GM10847 (cell line): ENCODE results near the gene SPATS2L.

Experiments
- POLR2A ChIP-seq: IDR thresholded peaks from 2 replicates; pipeline ENCODE4 v1.6.1; 2011; ENCODE audit not compliant: insufficient read length; ENCODE audit errors: extremely low read depth

The SPATS2L gene

DNA sequence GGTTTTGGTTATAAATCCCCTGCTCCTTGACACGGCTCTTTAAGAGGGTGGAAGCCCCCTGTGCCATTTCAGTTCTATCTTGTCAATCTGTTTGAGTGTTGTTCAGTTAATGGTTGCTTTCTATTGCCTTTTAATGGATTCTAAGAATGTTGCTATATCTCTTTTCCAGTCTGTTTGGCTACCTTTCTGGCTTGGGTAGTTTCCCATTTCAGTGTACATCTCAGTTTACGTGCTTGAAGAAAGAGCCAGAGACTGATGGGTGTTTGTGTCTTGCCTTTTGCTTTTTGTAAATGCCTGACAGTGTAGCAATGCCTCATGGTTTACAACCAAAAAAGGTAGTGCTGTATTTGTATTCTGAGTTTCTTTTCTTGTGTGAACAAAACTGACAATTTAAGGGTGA lies 45.3 kb downstream of the SPATS2L start:
- TF ChIP-seq POLR2A, result no peak

DNA sequence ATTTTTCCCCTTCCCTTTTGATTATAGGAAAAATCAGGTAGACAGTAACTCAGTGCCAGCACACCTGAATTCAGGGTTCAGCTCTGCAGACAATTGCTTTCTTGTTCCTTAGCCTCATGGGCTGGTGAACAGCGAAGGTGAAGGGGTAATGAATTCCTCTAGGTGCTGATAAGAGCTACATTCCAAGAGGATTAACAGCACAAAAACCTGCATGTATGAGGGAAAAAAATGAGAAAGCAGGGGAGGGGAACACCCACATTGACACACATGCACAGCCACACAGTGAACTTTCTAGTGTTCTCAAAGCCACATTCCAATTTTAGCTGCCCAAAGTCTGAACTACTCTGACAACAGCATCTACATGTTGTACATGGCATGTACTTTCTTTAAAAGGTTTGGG lies 46.1 kb downstream of the SPATS2L start:
- TF ChIP-seq POLR2A, result no peak

DNA sequence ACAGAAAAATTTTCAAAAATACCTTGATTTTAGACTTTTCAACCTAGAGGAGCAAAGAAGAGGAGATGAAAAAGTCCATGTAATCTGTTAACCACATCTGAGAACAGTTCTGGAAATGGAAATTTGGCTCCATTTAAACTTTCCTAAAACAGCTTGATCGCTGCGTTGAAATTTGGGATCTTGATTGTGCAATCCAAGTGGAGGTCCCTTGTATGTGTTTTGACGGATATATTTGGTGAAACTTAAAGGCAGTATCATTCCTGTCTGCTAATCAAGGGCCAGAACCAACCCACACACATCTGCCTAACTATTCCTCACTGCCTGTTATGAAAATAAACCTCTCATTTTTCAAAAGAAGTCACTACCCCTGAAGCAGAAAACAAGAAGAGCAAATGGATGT lies 46.6 kb downstream of the SPATS2L start:
- no peak for TF ChIP-seq POLR2A

DNA sequence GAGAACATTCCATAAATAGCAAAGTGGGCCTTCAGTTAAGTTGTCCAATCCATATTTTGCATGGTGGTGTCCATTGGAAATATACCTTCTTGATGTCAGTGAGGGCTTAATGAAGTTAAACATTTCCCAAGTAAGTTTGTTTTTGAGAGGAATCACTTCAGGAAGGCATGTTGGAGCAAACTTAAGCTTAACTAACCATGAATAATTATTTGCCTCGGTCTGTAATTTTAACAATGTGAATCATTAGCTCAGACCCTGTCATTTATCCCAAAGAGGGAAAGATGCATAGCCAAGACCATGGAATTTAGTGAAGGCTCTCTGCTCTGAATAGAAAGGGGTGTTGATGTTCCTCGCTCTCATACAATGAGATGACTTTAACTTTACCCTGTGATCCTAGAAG lies 47.4 kb downstream of the SPATS2L start:
- TF ChIP-seq POLR2A, result no peak

DNA sequence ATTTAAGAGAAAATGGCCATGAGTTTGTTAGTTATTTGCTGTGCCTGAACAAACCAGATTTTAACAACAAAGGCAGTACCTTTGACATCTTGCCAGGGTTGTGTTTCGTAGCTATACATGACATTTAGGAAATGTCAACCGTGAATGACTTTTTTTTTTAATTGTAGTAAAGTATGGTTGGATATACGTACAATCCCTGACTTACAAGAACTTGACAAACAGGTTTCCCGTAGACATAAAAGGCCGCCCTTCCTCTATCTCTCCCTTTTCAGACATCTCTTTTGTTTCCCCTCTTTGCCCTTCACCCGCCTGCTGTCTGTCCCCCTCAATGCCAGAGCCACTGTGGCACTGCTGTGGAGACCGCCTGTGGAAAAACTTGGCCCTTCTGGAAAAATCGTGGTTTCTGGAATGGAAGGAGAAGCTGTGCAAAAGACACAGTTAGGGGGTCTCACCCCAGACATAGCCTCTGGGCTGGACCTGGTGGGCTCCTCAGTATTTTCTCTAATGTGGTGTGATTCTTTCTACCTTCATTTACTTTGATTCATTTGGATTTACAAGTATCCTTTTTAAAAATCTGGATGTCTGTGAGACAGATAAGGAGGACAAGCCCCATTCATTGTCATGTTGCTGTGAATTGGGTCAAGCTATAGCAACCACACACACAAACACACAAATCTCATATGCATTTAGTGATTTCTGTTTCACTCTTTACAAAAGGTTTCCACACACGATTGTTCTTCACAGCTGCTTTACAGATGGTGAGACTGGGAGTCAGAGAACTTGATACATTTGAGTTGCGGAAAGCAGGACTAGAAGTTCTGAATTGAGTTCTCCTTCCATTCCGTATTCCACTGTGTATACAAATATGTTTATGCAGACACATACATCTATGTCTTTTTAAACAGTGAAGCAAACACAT lies 48.6 kb downstream of the SPATS2L start:
- TF ChIP-seq POLR2A, result no peak

DNA sequence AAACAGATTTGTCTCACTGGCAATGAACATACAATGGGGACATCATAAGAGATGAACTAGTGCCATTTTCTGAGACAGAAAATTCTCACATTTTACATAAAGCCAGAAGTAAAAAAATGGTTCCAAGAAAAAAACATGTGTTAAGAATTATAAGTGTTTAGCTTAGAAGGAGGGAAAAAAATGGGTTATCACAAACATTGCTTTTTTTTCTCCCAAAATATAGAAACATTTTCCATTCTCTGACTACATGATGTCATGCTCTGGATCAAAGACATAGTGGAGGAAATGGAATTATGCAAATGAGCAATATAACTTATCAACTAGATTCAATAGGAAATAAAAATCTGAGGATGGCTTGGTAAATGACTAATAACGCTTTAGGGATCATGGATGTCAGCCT lies 49.8 kb downstream of the SPATS2L start:
- no peak for TF ChIP-seq POLR2A

DNA sequence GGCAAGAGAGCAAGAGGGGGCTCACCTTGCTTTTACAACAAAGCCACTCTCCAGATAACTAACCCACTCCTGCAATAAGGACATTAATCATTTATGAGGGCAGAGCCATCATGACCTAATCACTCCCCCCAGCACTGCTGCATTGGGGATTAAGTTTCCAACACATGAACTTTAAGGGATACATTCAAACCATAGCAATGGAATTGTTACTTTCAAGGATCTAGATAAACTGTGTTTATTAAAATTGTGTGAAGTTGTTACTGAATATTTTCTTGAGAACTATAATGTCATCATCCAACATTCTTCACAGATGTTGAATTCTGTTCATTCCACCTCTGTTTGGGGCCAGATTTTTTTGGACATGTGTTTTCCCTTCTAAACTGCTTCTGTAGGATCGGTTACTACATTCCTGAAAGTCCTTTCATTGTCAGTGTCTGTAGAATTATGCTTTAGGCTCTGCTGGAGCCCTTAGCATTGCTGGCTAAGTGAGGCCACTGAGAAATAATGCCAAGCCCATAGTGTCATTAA lies 50.4 kb downstream of the SPATS2L start:
- no peak for TF ChIP-seq POLR2A

DNA sequence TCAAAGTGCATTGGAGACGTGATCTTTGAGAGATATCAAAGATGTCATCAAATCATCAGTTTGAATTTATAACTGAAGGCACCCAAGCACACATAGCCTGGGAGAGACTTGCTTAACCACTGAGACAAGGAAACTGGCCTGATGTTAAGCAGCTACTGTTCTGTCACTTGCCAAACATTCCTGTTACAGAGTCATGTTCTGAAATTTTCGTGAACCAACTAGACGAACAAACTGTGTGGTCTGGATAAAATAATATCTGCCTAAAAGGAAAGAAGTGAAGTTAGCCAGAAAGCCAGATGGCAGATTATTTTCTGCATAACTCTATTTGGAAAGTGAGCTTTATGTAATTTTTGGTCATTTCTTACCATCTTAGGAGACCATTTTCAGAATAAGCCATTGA lies 51.4 kb downstream of the SPATS2L start:
- no peak for TF ChIP-seq POLR2A

DNA sequence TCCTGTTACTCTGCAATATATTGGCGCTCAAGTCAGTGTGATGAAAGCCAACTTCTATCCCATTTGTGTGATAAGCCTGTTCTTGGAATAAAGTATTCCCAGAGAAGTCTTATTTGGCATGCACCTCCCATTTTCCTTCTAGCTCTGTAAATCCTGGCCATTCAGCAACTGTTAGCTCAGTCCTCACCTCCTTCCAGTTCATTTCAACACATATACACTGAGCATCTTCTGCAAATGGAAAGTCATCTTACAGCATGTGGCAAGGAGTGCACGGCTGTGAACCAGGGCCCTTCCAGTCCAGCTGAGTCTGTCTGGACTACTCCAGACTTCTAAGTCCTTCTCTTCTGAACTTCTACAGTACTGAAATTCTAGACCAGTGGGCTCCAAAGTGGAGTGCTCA lies 53.1 kb downstream of the SPATS2L start:
- no peak for TF ChIP-seq POLR2A

DNA sequence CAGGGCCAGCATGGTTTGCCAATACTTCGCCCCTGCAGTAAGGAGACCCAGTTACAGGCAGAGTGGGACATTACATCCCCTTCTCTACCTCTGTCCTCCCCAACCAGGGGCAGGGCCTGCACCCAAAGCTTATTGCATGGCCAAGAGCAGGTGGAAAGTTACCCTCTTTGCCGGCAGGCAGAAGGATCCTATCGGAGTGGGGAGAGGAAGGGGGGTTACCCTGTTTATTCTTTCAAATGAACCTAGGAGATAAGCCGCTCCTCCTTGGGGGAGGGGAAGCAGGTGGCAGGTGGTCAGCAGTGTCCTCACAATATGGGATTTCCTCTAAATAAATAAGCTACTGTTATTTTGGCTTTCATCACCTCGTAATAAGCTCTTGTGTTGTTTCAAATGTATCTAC lies 53.9 kb downstream of the SPATS2L start:
- TF ChIP-seq POLR2A, result no peak

DNA sequence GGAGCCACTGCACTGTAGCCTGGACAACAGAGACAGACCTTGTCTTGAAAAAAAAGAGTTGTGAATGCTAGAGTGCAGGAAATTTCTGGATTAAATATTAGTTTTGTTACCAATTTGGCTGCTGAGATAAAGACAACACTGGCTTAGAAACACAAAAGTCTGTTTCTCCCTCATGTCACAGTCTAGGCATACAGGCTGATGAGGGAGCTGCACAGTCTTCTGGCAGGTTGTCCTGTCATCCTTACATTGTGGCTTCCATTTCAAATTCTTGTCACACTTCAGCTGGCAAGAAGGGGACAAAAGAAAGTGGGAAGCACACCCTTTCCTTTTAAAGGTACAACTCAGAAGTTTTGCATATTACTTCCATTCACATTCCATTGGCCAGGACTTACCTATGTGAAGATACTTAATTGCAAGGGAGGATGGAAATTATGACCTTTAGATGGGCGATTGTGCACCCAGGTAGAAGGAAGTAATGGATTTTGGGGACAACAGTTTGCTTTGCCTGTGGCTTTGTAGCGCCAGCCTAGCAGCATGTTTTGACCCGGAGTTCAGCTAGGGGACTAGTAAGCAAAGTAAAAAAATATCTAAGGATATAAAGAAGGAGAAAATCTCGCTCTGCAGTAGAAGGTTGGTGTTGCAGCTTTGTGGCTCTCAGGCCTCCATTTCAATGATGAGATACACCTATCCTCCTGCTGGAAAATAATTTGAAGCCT lies 55.9 kb downstream of the SPATS2L start:
- no peak for TF ChIP-seq POLR2A

DNA sequence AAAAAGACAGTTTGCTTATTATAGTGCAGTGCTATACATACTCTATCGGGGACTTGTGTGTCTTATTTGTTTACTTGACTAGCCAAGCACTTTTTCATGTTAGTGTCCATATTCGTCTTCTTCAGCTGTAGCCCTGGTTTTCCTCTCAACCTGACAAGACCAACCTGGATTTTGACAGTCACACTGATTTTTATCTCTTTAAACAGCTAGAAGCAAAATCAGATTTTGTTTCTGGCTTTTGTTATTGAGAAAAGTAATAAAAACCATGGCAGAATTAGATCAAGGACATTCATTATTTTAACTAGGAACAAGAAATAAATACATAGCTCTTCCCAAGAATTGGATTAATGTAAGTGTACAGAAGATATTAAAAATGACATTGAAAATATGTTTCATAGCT lies 56.8 kb downstream of the SPATS2L start:
- no peak for TF ChIP-seq POLR2A

DNA sequence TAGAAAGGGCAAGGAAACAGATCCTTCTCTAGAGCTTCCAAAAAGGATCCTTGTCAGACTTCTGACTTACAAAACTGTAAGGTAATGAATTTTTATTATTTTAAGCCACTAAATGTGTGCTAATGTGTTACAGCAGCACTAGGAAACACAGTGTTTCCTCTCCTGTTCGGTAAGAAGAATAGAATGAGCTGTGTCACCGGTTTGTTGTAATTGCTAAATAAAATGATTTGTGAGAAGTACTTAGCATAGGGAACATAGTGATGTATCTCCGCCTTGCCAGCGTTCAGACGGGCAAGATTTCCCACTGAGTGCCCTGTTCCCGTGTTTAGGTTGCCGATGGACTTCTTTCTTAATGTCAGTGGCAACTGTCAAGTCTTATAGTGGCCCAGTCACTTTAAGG lies 57.6 kb downstream of the SPATS2L start:
- no peak for TF ChIP-seq POLR2A

DNA sequence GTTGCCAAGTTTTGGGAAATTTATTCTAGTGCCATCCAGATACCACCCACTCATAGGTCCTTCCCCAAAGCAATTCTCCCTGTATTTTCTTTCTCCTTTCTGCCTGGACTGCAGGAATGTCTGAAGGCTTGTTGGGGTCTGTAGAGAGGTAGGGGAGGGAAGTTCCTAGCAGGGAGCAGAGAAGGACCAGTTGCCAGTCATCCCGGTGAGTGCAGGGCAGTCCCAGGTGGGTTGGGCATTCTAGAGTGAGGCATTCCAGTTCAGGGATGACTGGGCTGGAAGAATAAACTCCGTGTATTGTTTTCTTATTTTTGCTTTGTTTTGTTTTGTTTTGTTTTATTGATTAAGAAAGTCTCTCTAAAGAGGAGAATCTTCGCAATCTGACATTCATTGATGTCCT lies 58.1 kb downstream of the SPATS2L start:
- TF ChIP-seq POLR2A, result no peak

DNA sequence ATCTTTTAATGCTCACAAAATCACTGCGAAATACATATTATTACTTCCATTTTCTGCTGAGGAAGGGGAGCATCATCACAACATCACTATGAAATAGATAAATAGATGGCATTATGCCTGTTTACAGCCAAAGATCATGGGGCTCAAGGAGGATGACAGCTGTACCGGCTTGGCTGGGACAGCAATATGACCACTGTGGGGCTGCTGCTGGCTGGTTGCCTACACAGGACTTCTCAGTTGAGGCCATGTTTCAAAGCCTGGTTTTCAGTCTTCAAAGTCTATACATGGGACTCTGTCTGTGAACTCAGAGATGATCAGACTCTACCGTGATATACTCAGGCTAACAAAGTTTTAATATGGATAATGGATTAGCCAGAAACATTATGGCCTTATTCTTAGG lies 58.7 kb downstream of the SPATS2L start:
- TF ChIP-seq POLR2A, result no peak

DNA sequence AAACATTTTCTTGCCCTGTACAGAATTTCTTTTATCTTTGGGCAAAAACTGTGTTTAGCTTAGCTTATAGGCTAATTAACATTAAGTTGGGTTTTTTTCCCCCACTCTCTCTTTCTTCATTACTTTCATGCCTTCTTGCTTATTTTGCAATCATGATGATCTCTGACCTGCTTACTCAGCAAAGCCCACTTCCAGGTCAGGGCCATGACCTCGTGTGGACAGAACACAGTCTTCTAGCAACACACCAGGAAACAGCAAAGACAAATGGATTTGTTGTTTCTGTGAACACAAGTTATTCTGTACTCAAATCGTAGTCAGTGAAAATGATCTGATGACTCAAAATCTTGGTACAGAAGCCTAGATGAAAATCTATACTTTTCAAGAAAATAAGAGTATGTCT lies 60.7 kb downstream of the SPATS2L start:
- TF ChIP-seq POLR2A, result no peak
